Peyer's patch (tissue), 4 donors: ENCODE data around the gene CPNE2.

ENCODE experiments used
- CTCF ChIP-seq, 6 experiments: fragments of 450-650 bp in 4 of 6; fragments of 200-600 bp in 2 of 6; sonication (generic) in 1 of 6; IDR thresholded peaks; one replicate each; pipeline ENCODE4 v1.5.1; 2017 to 2019; ENCODE audit warnings: antibody characterized with exemption in 6 of 6, mild to moderate bottlenecking in 3 of 6, moderate library complexity in 1 of 6
- POLR2A ChIP-seq, 2 donors: fragments of 450-650 bp; IDR thresholded peaks; one replicate each; pipeline ENCODE4 v1.5.1; 2017; ENCODE audit warnings: antibody characterized with exemption in 2 of 2, mild to moderate bottlenecking in 2 of 2, moderate library complexity in 2 of 2

- TF ChIP-seq CTCF (IDR thresholded peaks at IDR 0.05) (no peak), POLR2A (IDR thresholded peaks at IDR 0.05) (no peak)
These were observed 15.0 kb downstream of the CPNE2 start for GRCh38 chr16:57107321-57107922.
